Ishikawa (cell line): ENCODE data around the gene HOXB3.

Source experiments
- CEBPB ChIP-seq: IDR thresholded peaks from 2 replicates; pipeline ENCODE4 v1.6.1; 2012
- CREB1 ChIP-seq: IDR thresholded peaks from 2 replicates; pipeline ENCODE4 v1.6.1; 2012; ENCODE audit warnings: low read depth
- EGR1 ChIP-seq: IDR thresholded peaks from 2 replicates; pipeline ENCODE4 v1.6.1; 2012
- EP300 ChIP-seq: IDR thresholded peaks from 2 replicates; pipeline ENCODE4 v1.6.1; 2012; ENCODE audit warnings: borderline replicate concordance
- FOXM1 ChIP-seq: IDR thresholded peaks from 2 replicates; pipeline ENCODE4 v1.6.1; 2012; ENCODE audit warnings: low read depth, borderline replicate concordance
- NFIC ChIP-seq: IDR thresholded peaks from 2 replicates; pipeline ENCODE4 v1.6.1; 2012
- RAD21 ChIP-seq: IDR thresholded peaks from 2 replicates; pipeline ENCODE4 v1.6.1; 2012; ENCODE audit warnings: low read depth
- TAF1 ChIP-seq: IDR thresholded peaks from 2 replicates; pipeline ENCODE4 v1.6.1; 2012; ENCODE audit warnings: low read depth, mild to moderate bottlenecking
- TCF12 ChIP-seq: IDR thresholded peaks from 2 replicates; pipeline ENCODE4 v1.6.1; 2012; ENCODE audit warnings: low read depth
- TEAD4 ChIP-seq: IDR thresholded peaks from 2 replicates; pipeline ENCODE4 v1.6.1; 2012
- USF1 ChIP-seq: IDR thresholded peaks from 2 replicates; pipeline ENCODE4 v1.6.1; 2012
- YY1 ChIP-seq: IDR thresholded peaks from 2 replicates; pipeline ENCODE4 v1.6.1; 2012; ENCODE audit warnings: low read depth
- ZBTB7A ChIP-seq: IDR thresholded peaks from 2 replicates; pipeline ENCODE4 v1.6.1; 2012; ENCODE audit warnings: low read depth
- TF ChIP-seq, protein P1 (sequence below): IDR thresholded peaks from 2 replicates; pipeline ENCODE4 v1.6.1; 2012
- TF ChIP-seq, protein P2 (sequence below): IDR thresholded peaks from 2 replicates; pipeline ENCODE4 v1.6.1; 2012; ENCODE audit warnings: low read depth, mild to moderate bottlenecking

The HOXB3 gene

GRCh38 chr17:48612854-48613691 is 23.0 kb upstream of the HOXB3 start:
- no peak for TF ChIP-seq NFIC
- TF ChIP-seq EP300, result no peak
- TF ChIP-seq, protein P1, sequence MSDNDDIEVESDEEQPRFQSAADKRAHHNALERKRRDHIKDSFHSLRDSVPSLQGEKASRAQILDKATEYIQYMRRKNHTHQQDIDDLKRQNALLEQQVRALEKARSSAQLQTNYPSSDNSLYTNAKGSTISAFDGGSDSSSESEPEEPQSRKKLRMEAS, result no peak
- no peak for TF ChIP-seq ZBTB7A
- no peak for TF ChIP-seq FOXM1
- TF ChIP-seq USF1, result no peak
- no peak; the same call in 1 of the 2 replicates for TF ChIP-seq TAF1
- no peak for TF ChIP-seq TCF12
- TF ChIP-seq EGR1, result no peak
- TF ChIP-seq YY1, result no peak
- no peak for TF ChIP-seq CEBPB
- no peak for TF ChIP-seq RAD21
- TF ChIP-seq CREB1, result no peak
- TF ChIP-seq, protein P2, sequence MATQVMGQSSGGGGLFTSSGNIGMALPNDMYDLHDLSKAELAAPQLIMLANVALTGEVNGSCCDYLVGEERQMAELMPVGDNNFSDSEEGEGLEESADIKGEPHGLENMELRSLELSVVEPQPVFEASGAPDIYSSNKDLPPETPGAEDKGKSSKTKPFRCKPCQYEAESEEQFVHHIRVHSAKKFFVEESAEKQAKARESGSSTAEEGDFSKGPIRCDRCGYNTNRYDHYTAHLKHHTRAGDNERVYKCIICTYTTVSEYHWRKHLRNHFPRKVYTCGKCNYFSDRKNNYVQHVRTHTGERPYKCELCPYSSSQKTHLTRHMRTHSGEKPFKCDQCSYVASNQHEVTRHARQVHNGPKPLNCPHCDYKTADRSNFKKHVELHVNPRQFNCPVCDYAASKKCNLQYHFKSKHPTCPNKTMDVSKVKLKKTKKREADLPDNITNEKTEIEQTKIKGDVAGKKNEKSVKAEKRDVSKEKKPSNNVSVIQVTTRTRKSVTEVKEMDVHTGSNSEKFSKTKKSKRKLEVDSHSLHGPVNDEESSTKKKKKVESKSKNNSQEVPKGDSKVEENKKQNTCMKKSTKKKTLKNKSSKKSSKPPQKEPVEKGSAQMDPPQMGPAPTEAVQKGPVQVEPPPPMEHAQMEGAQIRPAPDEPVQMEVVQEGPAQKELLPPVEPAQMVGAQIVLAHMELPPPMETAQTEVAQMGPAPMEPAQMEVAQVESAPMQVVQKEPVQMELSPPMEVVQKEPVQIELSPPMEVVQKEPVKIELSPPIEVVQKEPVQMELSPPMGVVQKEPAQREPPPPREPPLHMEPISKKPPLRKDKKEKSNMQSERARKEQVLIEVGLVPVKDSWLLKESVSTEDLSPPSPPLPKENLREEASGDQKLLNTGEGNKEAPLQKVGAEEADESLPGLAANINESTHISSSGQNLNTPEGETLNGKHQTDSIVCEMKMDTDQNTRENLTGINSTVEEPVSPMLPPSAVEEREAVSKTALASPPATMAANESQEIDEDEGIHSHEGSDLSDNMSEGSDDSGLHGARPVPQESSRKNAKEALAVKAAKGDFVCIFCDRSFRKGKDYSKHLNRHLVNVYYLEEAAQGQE, result no peak
- no peak for TF ChIP-seq TEAD4

- TF ChIP-seq TCF12 (no peak), CEBPB (no peak), RAD21 (no peak), ZBTB7A (no peak), TAF1 (no peak), EP300 (no peak), CREB1 (no peak), TEAD4 (no peak), FOXM1 (no peak), EGR1 (no peak)
- TF ChIP-seq, protein P2, result no peak
- TF ChIP-seq, protein P1, result no peak
Measured at GRCh38 chr17:48612456-48612853, 22.4 kb upstream of the HOXB3 start.

- TF ChIP-seq EP300 (peak; percentile 42; the same call in 1 of the 2 replicates), TCF12 (0 out of 2 replicates have a peak, but pooled peaks have one; percentile 22), USF1 (no peak), ZBTB7A (peak; percentile 56; the same call in 1 of the 2 replicates)
Measured at GRCh38 chr17:48611681-48612455, 21.8 kb upstream of the HOXB3 start.

DNA sequence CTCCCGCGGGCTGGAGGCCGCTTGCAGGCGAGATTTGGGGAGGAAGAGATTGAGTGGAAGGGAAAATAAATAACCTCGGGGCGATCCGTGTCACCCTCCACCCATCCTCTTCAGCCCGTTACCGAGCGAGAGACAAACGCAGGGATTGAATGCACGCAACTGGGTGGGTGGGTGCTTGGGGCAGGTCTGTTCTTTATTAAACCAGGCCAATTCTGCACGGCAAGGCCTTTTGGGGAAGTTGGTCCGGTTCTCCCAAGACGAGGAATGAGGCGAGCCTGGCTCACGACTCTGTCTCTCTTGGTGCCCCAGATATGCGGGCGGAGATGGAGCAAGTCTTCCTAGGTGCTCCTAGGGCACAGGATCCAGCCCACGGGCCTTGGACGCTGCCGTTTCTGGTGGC is 21.2 kb upstream of the HOXB3 start:
- no peak for TF ChIP-seq YY1
- TF ChIP-seq EGR1, result no peak
- no peak for TF ChIP-seq TCF12
- TF ChIP-seq FOXM1, result no peak
- no peak for TF ChIP-seq CEBPB
- no peak for TF ChIP-seq USF1
- no peak for TF ChIP-seq TAF1
- no peak for TF ChIP-seq EP300
- TF ChIP-seq, protein P1, result no peak
- no peak for TF ChIP-seq RAD21
- no peak for TF ChIP-seq CREB1
- no peak for TF ChIP-seq ZBTB7A
- TF ChIP-seq TEAD4, result no peak
- TF ChIP-seq NFIC, result no peak
- TF ChIP-seq, protein P2, result no peak
